Mesodermal cell (in vitro differentiated cells): Measurements from ENCODE around the gene ODAD2.

Experiments used
- H3K27ac ChIP-seq: 2 replicates; pipeline ENCODE4 v1.7.0; 2013; ENCODE audit warnings: mild to moderate bottlenecking, low read depth, low read length, moderate library complexity; ENCODE audit not compliant: severe bottlenecking
- H3K36me3 ChIP-seq: 2 replicates; pipeline ENCODE4 v1.7.1; 2013; ENCODE audit warnings: mild to moderate bottlenecking, low read length, moderate library complexity; ENCODE audit not compliant: control insufficient read depth, insufficient read depth
- H3K4me1 ChIP-seq: one replicate; pipeline ENCODE4 v1.7.1; 2013; ENCODE audit warnings: mild to moderate bottlenecking, low read length; ENCODE audit not compliant: insufficient read depth, control insufficient read depth, poor library complexity, severe bottlenecking
- H3K4me3 ChIP-seq: 2 replicates; pipeline ENCODE4 v1.7.0; 2013; ENCODE audit warnings: low read length, control low read depth, mild to moderate bottlenecking; ENCODE audit not compliant: insufficient read depth, poor library complexity, severe bottlenecking; ENCODE audit errors: extremely low read depth
- H3K9me3 ChIP-seq: 2 replicates; pipeline ENCODE4 v1.7.1; 2013; ENCODE audit warnings: mild to moderate bottlenecking, low read length, moderate library complexity; ENCODE audit not compliant: control insufficient read depth
- WGBS, 2 experiments: methylation state at CpG; one replicate each; pipeline ENCODE4 v1.1.5; 2013; ENCODE audit warnings: missing lambda C conversion rate in 2 of 2; ENCODE audit not compliant: insufficient coverage in 2 of 2; 5-methylcytosine and 5-hydroxymethylcytosine counted together

ODAD2 gene

GRCh38 chr10:27815846-27816245 lies 183.0 kb downstream of the ODAD2 start:
- 83% methylated on average over 1 of the region's 2 CpGs; no CpG with 5 or more reads in 1 of the 2 experiments for WGBS, 2 experiments
- Histone ChIP-seq H3K27ac (no peak overlapping the region), H3K4me3 (no peak overlapping the region), H3K4me1 (peaks cover 12% of the 10 kb centered on the region), H3K36me3 (no peaks in the 10 kb centered on the region), H3K9me3 (no peaks in the 10 kb centered on the region)

GRCh38 chr10:27815261-27815660 lies 183.6 kb downstream of the ODAD2 start:
- 76 to 90% methylated on average over 3 of the region's 3 CpGs for WGBS, 2 experiments
- no peaks in the 10 kb centered on the region for H3K36me3 ChIP-seq

GRCh38 chr10:27805180-27805579 lies 193.7 kb downstream of the ODAD2 start:
- H3K4me1 ChIP-seq: no peaks in the 10 kb centered on the region
- WGBS, 2 experiments: 88 to 90% methylated on average over 2 to 3 of the region's 4 CpGs
- H3K9me3 ChIP-seq: no peaks in the 10 kb centered on the region
- no peak overlapping the region for H3K4me3 ChIP-seq
- no peak overlapping the region for H3K27ac ChIP-seq
- H3K36me3 ChIP-seq: no peaks in the 10 kb centered on the region

More at GRCh38 chr10:27815261-27815660, 183.6 kb downstream of the ODAD2 start:
- no peak overlapping the region for H3K4me3 ChIP-seq
- H3K4me1 ChIP-seq: peaks cover 12% of the 10 kb centered on the region
- H3K9me3 ChIP-seq: no peaks in the 10 kb centered on the region
- no peak overlapping the region for H3K27ac ChIP-seq

DNA sequence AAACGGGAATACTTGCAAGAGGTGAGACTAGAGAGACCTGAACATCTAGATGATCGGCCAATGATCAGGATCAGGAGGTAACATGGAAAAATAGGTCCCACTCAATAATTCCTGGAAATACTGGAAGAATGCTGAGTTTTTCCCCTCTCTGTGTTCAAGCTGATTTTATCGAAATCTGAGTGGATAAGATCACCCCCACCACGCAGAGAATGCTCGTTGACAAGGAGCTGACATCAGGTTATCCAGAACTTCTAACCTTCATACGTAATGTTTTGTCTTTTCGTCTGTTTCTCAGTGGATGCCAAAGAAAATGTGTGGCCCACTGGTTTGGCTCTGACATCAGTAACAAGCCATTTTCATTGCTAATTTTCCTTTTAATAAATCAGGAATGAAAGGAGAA lies 194.7 kb downstream of the ODAD2 start:
- H3K36me3 ChIP-seq: no peaks in the 10 kb centered on the region
- no peaks in the 10 kb centered on the region for H3K4me1 ChIP-seq
- 88 to 94% methylated on average over 7 of the region's 7 CpGs for WGBS, 2 experiments
- no peak overlapping the region for H3K27ac ChIP-seq
- H3K4me3 ChIP-seq: no peak overlapping the region
- H3K9me3 ChIP-seq: no peaks in the 10 kb centered on the region

- 89 to 100% methylated on average over 1 to 2 of the region's 3 CpGs for WGBS, 2 experiments
- Histone ChIP-seq H3K4me3 (no peak overlapping the region), H3K27ac (no peak overlapping the region), H3K9me3 (no peaks in the 10 kb centered on the region), H3K4me1 (no peaks in the 10 kb centered on the region), H3K36me3 (no peaks in the 10 kb centered on the region)
Observed at GRCh38 chr10:27801171-27801785, 197.6 kb downstream of the ODAD2 start.

- 85 to 92% methylated on average over 2 of the region's 3 CpGs for WGBS, 2 experiments
- Histone ChIP-seq H3K9me3 (no peaks in the 10 kb centered on the region), H3K36me3 (no peaks in the 10 kb centered on the region), H3K4me3 (no peak overlapping the region), H3K4me1 (no peaks in the 10 kb centered on the region), H3K27ac (no peak overlapping the region)
Observed at GRCh38 chr10:27799046-27799445, 199.8 kb downstream of the ODAD2 start.

DNA sequence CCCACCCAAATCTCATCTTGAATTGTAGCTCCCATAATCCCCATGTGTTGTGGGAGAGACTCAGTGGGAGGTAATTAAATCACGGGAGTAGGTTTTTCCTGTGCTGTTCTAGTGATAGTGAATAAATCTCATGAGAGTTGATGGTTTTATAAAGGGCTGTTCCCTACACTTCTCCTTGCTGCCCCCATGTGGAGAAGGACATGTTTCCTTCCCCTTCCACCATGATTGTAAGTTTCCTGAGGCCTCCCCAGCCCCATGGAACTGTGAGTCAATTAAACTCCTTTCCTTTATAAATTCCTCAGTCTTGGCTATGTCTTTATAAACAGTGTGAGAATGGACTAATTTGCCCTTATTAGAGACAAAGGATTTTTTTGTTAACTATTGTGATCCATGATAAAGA lies 204.7 kb downstream of the ODAD2 start:
- no peaks in the 10 kb centered on the region for H3K36me3 ChIP-seq
- no CpG with 5 or more reads among the region's 1 CpG for WGBS, 2 experiments
- H3K9me3 ChIP-seq: no peaks in the 10 kb centered on the region
- H3K4me3 ChIP-seq: no peak overlapping the region
- H3K27ac ChIP-seq: no peak overlapping the region
- H3K4me1 ChIP-seq: no peaks in the 10 kb centered on the region

GRCh38 chr10:27792216-27792615 lies 206.7 kb downstream of the ODAD2 start:
- Histone ChIP-seq H3K4me1 (no peaks in the 10 kb centered on the region), H3K9me3 (no peaks in the 10 kb centered on the region), H3K4me3 (no peak overlapping the region), H3K36me3 (no peaks in the 10 kb centered on the region), H3K27ac (no peak overlapping the region)
- WGBS, 2 experiments: 90 to 96% methylated on average over 2 of the region's 2 CpGs

GRCh38 chr10:27784272-27784671 lies 214.6 kb downstream of the ODAD2 start:
- Histone ChIP-seq H3K27ac (no peak overlapping the region), H3K9me3 (no peaks in the 10 kb centered on the region), H3K4me1 (no peaks in the 10 kb centered on the region), H3K36me3 (no peaks in the 10 kb centered on the region), H3K4me3 (no peak overlapping the region)
- 100% methylated on average over 2 of the region's 2 CpGs; no CpG with 5 or more reads in 1 of the 2 experiments for WGBS, 2 experiments

DNA sequence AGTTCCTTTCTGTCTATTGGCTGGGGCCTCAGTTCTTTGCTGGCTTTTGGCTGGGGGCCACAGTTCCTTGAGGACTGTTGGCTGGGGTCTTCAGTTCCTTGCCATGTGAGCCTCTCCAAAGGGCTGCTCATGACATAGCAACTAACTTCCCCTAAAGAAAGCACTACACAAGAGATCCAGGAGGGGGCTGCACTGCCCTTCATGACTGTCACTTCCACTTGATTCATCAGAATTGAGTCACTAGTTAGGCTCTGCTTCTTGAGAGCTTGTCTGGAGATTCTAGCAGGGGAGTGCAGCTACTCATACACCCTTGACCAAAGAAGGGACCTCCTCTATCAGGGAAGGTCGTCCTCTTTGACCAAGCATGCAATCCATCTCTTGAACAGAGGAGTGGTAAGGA lies 215.2 kb downstream of the ODAD2 start:
- H3K4me1 ChIP-seq: no peaks in the 10 kb centered on the region
- no CpG with 5 or more reads among the region's 1 CpG for WGBS, 2 experiments
- no peak overlapping the region for H3K4me3 ChIP-seq
- H3K27ac ChIP-seq: no peak overlapping the region
- H3K36me3 ChIP-seq: no peaks in the 10 kb centered on the region
- no peaks in the 10 kb centered on the region for H3K9me3 ChIP-seq

DNA sequence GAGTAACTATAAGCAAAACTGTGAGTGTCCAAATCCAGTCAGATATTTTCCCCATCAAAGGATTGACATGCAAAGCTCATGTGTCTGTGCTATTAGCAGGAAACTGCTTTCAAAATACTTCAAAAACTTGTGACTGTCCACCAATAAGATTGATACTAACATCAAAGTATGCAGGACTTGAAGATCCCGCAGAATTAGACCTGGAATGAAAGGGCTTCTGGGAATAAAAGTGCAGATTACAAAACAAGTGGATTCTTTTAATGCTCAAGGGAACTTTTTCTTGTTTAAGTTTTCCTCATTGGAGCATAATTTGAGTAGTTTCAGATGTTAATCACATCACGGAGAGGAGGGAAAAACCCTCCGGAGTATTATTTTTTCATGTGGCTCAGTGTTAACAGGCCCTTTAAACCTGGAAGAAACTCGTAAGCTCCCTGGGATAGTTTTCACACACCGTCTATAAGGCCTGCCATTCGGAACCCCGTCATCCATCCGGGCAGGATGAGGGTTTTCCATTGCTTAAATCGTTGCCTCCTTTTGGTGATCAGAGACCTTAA lies 219.3 kb downstream of the ODAD2 start:
- Histone ChIP-seq H3K4me3 (no peak overlapping the region), H3K4me1 (no peaks in the 10 kb centered on the region), H3K9me3 (no peaks in the 10 kb centered on the region), H3K36me3 (no peaks in the 10 kb centered on the region), H3K27ac (no peak overlapping the region)
- WGBS, 2 experiments: 88 to 92% methylated on average over 7 to 8 of the region's 9 CpGs
